Activated naive CD8-positive, alpha-beta T cell treated with anti-CD3 and anti-CD28 coated beads, Interleukin-2, amount 50 U/mL, for 16 hours (primary cell): ENCODE results near the gene DDO.
"Not testable (repeated sequence)": the region's sequence is repeated elsewhere in the genome, so short reads cannot be mapped to it uniquely, and the experiment has no call there.

Source experiments
- DNase-seq: peaks from one replicate; pipeline ENCODE4 v3.0.0-alpha.2; 2020; ENCODE audit warnings: low read depth, low spot score

The DDO gene

GRCh38 chr6:110368284-110368683 is 47.1 kb downstream of the DDO start:
- no peak for DNase-seq

- DNase-seq: no peak
Measured at GRCh38 chr6:110367825-110368224, 47.5 kb downstream of the DDO start.

DNA sequence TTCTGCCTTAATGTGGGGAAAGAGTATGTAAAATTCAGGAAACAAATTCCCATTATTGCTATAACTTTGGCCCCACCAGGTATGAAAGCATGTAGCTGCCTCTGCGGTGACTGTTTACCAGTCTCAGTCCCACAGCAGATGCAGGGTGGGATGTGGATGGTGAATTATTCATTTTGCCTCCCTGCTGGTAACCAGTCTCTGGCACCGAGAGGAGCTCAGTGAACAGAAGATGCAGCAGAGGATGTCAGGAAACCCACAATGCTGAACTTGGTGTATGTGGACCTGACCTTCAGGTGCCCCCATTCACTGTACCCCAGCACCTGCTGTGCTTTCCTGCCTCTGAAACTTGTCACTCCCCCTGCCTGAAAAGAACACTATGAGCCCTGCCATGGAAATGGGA is 48.4 kb downstream of the DDO start:
- no peak for DNase-seq

GRCh38 chr6:110366256-110366655 is 49.1 kb downstream of the DDO start:
- DNase-seq: no peak

DNA sequence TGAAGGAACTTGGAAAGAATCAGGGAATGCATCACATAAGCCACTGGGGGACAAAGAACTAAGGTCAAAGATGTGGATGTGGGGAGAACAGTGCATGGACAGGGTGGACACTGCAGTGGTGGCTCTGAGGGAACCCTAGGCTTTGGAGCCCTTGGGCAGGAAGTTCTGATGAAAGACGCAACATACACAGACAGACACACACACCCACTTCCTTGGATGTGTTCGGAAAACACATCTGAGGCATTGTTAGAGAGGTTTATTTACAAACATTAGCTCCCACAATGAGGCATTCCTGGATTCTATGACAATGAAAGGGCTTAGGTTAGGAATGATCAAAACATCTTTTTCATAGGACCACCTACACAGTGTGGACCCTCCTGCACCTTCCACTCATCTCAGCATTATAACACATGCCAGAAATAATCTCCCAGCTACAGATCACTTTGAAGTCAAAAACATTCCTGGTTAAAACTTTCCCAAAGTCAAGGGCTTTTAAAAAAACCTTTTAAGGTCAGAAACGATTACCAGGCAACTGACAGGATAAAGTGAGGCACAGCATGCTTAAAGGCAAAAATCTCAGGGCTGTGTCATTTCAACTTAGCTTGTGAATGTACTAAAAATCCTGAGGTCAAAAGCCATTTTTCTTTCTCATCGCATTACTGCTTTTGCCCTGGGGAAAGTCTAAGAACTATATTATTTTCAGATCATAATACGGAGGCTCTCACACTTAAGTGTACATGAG is 50.8 kb downstream of the DDO start:
- DNase-seq: no peak

DNA sequence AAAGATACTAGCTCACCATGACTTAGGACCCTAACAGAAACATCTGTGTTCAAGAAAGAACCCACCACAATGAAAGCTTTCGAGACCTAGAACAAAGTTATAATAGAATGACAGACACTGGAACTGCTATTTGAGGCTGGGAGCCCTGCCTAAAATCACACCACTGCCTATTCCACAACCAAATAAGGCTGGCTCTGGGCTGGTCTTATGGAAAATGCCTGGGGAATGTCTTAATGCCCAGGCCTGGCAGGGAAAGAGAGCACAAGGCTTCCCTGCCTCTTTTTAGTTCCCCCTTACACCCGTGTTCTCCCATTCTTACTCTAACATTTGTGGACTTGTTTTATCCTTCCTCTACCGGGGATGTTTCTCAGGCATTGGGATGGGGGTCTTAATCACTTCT is 51.6 kb downstream of the DDO start:
- DNase-seq: no peak

DNA sequence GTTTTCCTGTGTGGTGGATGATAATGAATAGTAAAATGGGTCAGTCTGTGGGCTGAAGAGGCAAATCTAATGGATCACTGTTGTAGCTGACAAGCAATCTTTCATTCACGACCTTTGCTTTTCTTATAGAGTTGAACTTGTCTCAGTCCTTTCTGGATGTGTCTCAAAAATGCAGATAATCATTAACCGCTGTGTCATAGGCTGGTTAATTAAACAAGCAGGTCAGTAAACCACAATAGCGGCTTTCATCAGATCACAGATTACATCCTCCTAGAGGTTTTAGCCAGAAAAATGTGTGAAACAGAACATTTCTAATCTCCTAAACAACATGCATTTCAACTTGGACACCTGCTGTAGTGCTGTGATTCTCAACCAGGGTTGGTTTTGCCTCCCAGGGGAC is 54.7 kb downstream of the DDO start:
- DNase-seq: no peak

DNA sequence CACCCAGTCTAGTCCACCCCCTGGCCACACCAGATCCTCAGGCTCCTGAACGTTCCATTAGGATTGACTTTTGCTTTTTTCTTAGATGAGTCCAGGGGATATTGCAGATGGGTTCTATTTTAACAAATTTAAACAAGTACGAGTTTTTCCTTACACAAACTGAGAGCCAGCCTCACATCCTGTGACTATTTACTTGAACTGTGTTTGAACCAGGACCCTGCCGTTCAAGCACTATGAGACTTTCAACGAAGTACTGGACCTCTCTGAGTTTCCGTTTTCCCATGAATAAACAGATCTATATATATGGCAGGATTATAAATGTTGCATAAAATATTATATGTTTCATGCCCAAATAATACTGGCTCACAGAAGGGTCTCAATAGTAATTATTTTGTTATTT is 55.8 kb downstream of the DDO start:
- DNase-seq: no peak

DNA sequence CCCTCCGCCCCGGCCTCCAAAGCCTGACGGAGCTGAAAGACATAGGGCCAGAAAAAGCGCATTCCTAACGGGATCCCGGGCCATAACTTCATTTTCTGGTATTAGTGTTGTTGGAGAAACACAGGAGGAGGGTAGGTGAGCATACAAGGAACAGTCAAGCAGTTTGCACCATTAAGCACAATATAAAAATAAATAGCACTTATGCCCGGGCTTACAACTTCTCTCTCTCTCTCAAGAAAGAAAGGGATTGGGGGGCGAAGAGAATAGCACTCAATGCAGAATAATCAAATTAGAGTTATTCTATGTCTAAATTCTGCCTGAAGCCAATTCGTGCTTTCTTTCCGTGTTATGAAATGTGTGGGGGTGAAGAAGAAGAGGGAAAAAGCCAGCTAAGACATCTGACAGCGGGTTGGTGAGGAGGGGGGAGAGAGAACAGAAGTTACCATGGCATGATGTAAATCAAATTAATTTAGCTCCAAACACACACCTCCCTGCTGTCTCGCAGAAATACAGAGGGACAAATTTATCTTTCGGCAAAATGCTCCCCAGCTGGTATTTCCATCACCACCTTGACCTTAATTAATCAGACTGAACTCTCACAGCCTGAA is 56.7 kb downstream of the DDO start:
- DNase-seq: no peak

- DNase-seq: no peak
Measured at GRCh38 chr6:110357664-110358552, 57.5 kb downstream of the DDO start, which contains the start of gene METTL24. Gene METTL24, minus strand, starts transcription at chr6:110358349. Its CDS starts 77 bp downstream, at chr6:110358272.

GRCh38 chr6:110357298-110357663 is 58.1 kb downstream of the DDO start:
- no peak for DNase-seq

DNA sequence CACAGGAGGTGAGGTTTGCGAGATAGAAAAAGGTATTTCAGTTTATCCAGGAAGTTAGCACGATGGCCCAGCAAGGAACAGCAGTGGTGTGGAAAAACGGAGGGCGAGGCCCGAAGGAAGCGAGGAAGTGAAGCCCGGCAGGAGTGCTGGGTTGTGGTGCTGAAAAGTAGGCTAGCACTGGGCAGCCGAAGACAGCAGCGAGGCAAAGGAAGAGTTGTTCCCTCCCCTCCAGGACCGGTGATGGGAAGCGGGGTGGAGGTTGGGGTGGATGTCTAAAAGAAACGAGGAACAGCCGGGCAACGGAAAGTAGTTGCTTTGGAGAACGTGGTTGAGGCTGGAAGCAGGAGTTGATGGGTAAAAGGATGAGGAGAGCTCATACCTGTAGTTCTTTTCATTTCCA is 58.6 kb downstream of the DDO start:
- DNase-seq: no peak

DNA sequence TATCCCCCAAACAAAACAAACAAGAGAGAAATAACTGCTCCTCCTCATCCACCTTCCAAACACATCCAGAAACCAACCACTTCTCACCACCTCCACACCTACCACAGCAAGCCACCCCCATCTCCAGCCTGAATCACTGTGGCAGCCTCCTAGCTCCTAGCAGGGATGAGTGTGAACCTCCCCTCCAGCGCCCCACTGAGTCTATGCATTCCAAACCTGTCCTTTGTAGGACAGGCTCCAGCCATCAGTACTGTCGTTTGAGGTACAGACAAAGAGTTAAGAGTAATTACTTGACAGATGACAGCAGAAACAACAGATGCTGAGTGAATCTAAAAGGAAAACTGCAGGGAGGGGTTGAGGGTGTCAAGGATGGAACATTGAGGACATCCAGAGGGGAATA is 59.6 kb downstream of the DDO start:
- DNase-seq: no peak

- no peak for DNase-seq
Measured at GRCh38 chr6:110355022-110355421, 60.4 kb downstream of the DDO start.

GRCh38 chr6:110354153-110354552 is 61.2 kb downstream of the DDO start:
- DNase-seq: no peak

DNA sequence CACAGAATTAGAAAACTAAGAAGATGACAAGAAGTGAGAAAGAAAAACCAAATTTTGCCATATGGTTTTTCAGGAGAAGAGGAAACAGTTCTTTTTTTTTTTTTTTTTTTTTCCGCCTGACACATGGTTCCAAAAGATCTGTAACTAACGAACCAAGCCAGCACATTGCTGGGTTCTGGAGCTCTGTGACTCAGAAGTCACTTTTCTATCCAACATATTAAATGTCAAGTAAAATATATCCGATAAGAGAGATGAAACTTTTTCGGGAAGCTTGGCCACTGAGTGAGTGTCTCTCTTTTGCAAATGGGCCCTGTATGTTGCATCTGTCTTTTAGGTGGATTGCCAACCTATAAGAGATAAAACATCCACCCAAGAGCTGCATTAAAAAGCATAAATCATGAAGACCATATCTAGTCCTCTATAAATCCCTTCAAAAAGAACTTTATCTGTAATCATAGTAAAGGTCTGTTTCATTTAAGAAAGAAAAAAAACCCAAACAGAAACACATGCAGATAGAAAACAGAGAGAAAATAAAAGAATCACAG is 61.8 kb downstream of the DDO start:
- no peak for DNase-seq

GRCh38 chr6:110352563-110353262 is 62.7 kb downstream of the DDO start:
- no peak for DNase-seq

- DNase-seq: no peak
Measured at GRCh38 chr6:110351986-110352385, 63.4 kb downstream of the DDO start.

DNA sequence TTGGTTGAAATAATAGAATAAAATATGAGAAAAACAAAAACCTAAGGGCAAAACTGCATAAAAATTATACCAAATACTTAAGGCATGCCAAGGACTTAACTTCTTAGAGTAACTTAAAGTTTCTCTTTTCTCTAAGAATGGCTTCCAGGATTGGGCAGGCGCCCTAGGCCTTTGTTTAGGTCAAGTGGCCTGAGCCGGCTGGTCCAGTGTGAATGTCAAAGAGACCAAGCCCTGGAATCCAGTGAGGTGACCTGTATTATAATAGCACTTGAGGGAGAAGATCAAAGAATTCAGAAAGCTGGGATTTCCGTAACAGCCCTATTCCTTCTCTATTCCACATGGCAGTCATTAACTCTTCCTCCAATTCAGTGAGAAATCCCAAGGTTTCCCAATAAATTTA is 63.8 kb downstream of the DDO start:
- DNase-seq: no peak

DNA sequence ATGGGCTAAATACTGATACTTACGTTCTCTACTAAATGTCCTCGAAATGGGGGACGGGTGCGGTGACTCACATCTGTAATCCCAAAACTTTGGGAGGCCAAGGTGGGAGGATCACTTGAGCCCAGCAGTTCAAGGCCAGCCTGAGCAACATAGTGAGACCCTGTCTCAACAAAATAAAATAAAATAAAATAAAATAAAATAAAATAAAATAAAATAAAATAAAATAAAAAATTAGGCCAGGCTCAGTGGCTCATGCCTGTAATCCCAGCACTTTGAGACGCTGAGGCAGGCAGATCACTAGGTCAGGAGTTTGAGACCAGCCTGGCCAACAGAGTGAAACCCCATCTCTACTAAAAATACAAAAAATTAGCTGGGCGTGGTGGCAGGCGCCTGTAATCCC is 64.8 kb downstream of the DDO start:
- DNase-seq: not testable (repeated sequence)

GRCh38 chr6:110348961-110349690 is 66.2 kb downstream of the DDO start:
- DNase-seq: no peak
